Activated CD4-positive, CD25-positive, alpha-beta regulatory T cell treated with anti-CD3 and anti-CD28 coated beads, Interleukin-2, amount 50 U/mL, for 16 hours (primary cell): ENCODE results near the gene RGS6.
A peak's percentile ranks its signal among the peaks of the same experiment; 100 is the strongest.

Source experiments
- DNase-seq: peaks from one replicate; pipeline ENCODE4 v3.0.0-alpha.2; 2020; ENCODE audit warnings: low read depth, low spot score

Gene RGS6

GRCh38 chr14:72499746-72500145, 567.5 kb downstream of the RGS6 start:
- no peak for DNase-seq

GRCh38 chr14:72500234-72500838, 568.1 kb downstream of the RGS6 start:
- no peak for DNase-seq

GRCh38 chr14:72501439-72501838, 569.2 kb downstream of the RGS6 start:
- DNase-seq = no peak

- no peak for DNase-seq
Observed at GRCh38 chr14:72503271-72503670, 571.0 kb downstream of the RGS6 start.

- DNase-seq = no peak
Observed at GRCh38 chr14:72503696-72504368, 571.6 kb downstream of the RGS6 start.

- no peak for DNase-seq
Observed at GRCh38 chr14:72510566-72510965, 578.3 kb downstream of the RGS6 start.

- no peak for DNase-seq
Observed at GRCh38 chr14:72512281-72512680, 580.1 kb downstream of the RGS6 start.

GRCh38 chr14:72512925-72513324, 580.7 kb downstream of the RGS6 start:
- DNase-seq = no peak

GRCh38 chr14:72513346-72513745, 581.1 kb downstream of the RGS6 start:
- no peak for DNase-seq

GRCh38 chr14:72513965-72514659, 581.9 kb downstream of the RGS6 start:
- DNase-seq = no peak

- DNase-seq = no peak
Observed at GRCh38 chr14:72514660-72515025, 582.4 kb downstream of the RGS6 start.

- no peak for DNase-seq
Observed at GRCh38 chr14:72515779-72516770, 583.8 kb downstream of the RGS6 start.

GRCh38 chr14:72516936-72517700, 584.9 kb downstream of the RGS6 start:
- peak; percentile 38 for DNase-seq

- DNase-seq = no peak
Observed at GRCh38 chr14:72517736-72518135, 585.5 kb downstream of the RGS6 start.

- DNase-seq = no peak
Observed at GRCh38 chr14:72518809-72519377, 586.7 kb downstream of the RGS6 start.

- DNase-seq = no peak
Observed at GRCh38 chr14:72519543-72519942, 587.3 kb downstream of the RGS6 start.

GRCh38 chr14:72521045-72521444, 588.8 kb downstream of the RGS6 start:
- DNase-seq = no peak

GRCh38 chr14:72521968-72522741, 589.9 kb downstream of the RGS6 start:
- DNase-seq = no peak

GRCh38 chr14:72522847-72523246, 590.6 kb downstream of the RGS6 start:
- DNase-seq = no peak
